ENCODE measurements around the gene PRKCZ.

The PRKCZ gene

GRCh38 chr1:2163205-2163604, 113.0 kb downstream of the PRKCZ start:
- DNase-seq: no peak

- no peak for DNase-seq
Measured at GRCh38 chr1:2165646-2166045, 115.4 kb downstream of the PRKCZ start.

GRCh38 chr1:2166254-2166653, 116.0 kb downstream of the PRKCZ start:
- DNase-seq: no peak

- no peak for DNase-seq
Measured at GRCh38 chr1:2166695-2167094, 116.5 kb downstream of the PRKCZ start.

GRCh38 chr1:2168090-2168489, 117.9 kb downstream of the PRKCZ start:
- no peak for DNase-seq

GRCh38 chr1:2168535-2168934, 118.3 kb downstream of the PRKCZ start:
- no peak for DNase-seq

- no peak for DNase-seq
Measured at GRCh38 chr1:2169200-2169836, 119.1 kb downstream of the PRKCZ start.

- peak; percentile 6 for DNase-seq
Measured at GRCh38 chr1:2170211-2170610, 120.0 kb downstream of the PRKCZ start.

- no peak for DNase-seq
Measured at GRCh38 chr1:2172012-2172411, 121.8 kb downstream of the PRKCZ start.

- no peak for DNase-seq
Measured at GRCh38 chr1:2172551-2173146, 122.4 kb downstream of the PRKCZ start.

GRCh38 chr1:2173546-2174347, 123.5 kb downstream of the PRKCZ start:
- no peak for DNase-seq

GRCh38 chr1:2174348-2175054, 124.3 kb downstream of the PRKCZ start:
- peak; percentile 47 for DNase-seq

GRCh38 chr1:2175055-2175414, 124.8 kb downstream of the PRKCZ start:
- DNase-seq: no peak

- DNase-seq: no peak
Measured at GRCh38 chr1:2175681-2176454, 125.7 kb downstream of the PRKCZ start.

- DNase-seq: no peak
Measured at GRCh38 chr1:2176615-2177014, 126.4 kb downstream of the PRKCZ start.

- DNase-seq: no peak
Measured at GRCh38 chr1:2177541-2177940, 127.3 kb downstream of the PRKCZ start.

GRCh38 chr1:2177946-2178538, 127.8 kb downstream of the PRKCZ start:
- DNase-seq: no peak

GRCh38 chr1:2178875-2179274, 128.7 kb downstream of the PRKCZ start:
- no peak for DNase-seq

GRCh38 chr1:2179283-2180013, 129.2 kb downstream of the PRKCZ start:
- DNase-seq: no peak

GRCh38 chr1:2180297-2181245, 130.4 kb downstream of the PRKCZ start:
- no peak for DNase-seq

All from fibroblast of skin of right biceps (primary cell).